Vagina (tissue), 2 donors: Measurements from ENCODE around the gene PACC1. TPM values are rescaled to one million over a fixed set of nuclear protein-coding genes. Genes with fewer than 3 reads are reported as not detected.

Experiments used
- DNase-seq, 2 donors: peaks; one replicate each; pipeline ENCODE4 v3.0.0-alpha.2; 2017; ENCODE audit errors: extremely low spot score in 2 of 2
- H3K27ac ChIP-seq: fragments of 200-600 bp; sonication (generic); one replicate; pipeline ENCODE4 v1.5.1; 2019
- H3K27me3 ChIP-seq: fragments of 200-600 bp; sonication (generic); one replicate; pipeline ENCODE4 v1.5.1; 2019
- H3K36me3 ChIP-seq, 2 donors: fragments of 200-600 bp; sonication (generic); one replicate each; pipeline ENCODE4 v1.5.1; 2017 to 2019
- H3K4me1 ChIP-seq: fragments of 200-600 bp; sonication (generic); one replicate; pipeline ENCODE4 v1.5.1; 2019
- H3K4me3 ChIP-seq, 2 donors: fragments of 200-600 bp; sonication (generic); 1 replicate in 1 of 2; 2 replicates in 1 of 2; pipeline ENCODE4 v1.5.1; 2016 to 2019
- H3K9me3 ChIP-seq: fragments of 200-600 bp; sonication (generic); one replicate; pipeline ENCODE4 v1.5.1; 2019
- CTCF ChIP-seq, 3 experiments: fragments of 450-650 bp in 2 of 3; fragments of 200-600 bp in 1 of 3; sonication (generic) in 1 of 3; IDR thresholded peaks; one replicate each; pipeline ENCODE4 v1.5.1; 2017 to 2019; ENCODE audit warnings: antibody characterized with exemption in 3 of 3, mild to moderate bottlenecking in 2 of 3, moderate library complexity in 2 of 3
- POLR2A ChIP-seq, 2 donors: fragments of 450-650 bp; IDR thresholded peaks; one replicate each; pipeline ENCODE4 v1.6.1; 2017; ENCODE audit warnings: antibody characterized with exemption in 2 of 2, mild to moderate bottlenecking in 2 of 2, moderate library complexity in 2 of 2
- POLR2AphosphoS5 ChIP-seq, 2 donors: sonication (generic); formaldehyde crosslinking; IDR thresholded peaks; one replicate each; pipeline ENCODE4 v1.9.0; 2017; ENCODE audit warnings: antibody characterized with exemption in 2 of 2, mild to moderate bottlenecking in 2 of 2, low read depth in 1 of 2; ENCODE audit not compliant: insufficient read depth in 1 of 2
- intact Hi-C: fragments of 100-400 bp; cut with DNase I; formaldehyde crosslinking; loops from one replicate; pipeline ENCODE4 v1.15.1; 2023
- total RNA-seq: library from RNA; depleted of rRNA; stranded (reverse); fragments of >200 nt; gene quantifications from one replicate; pipeline ENCODE4 v1.2.3, GENCODE V29; 2016

PACC1 gene
- total RNA-seq, 1 donor from 2014 or later, result 6.1 TPM

- H3K27me3 ChIP-seq, result no peaks in the 10 kb centered on the region
- H3K36me3 ChIP-seq, result no peaks in the 10 kb centered on the region
- intact Hi-C loops, result no loop called here
- H3K4me1 ChIP-seq, result peaks cover 8% of the 10 kb centered on the region
- DNase-seq, result no peak
- no peak overlapping the region for H3K4me3 ChIP-seq
- no peak overlapping the region for H3K27ac ChIP-seq
- TF ChIP-seq POLR2AphosphoS5 (IDR thresholded peaks at IDR 0.05; ENCODE audit: insufficient read depth in 1 of 2, low read depth in 1 of 2) (no peak), POLR2A (IDR thresholded peaks at IDR 0.05) (no peak), CTCF (IDR thresholded peaks at IDR 0.05) (no peak)
- no peaks in the 10 kb centered on the region for H3K9me3 ChIP-seq
Observed at GRCh38 chr1:212428496-212428895, 13.8 kb upstream of the PACC1 start.

GRCh38 chr1:212423879-212424278 lies 9.2 kb upstream of the PACC1 start:
- no peak for TF ChIP-seq POLR2AphosphoS5 (IDR thresholded peaks at IDR 0.05; ENCODE audit: insufficient read depth in 1 of 2, low read depth in 1 of 2)
- no peak for TF ChIP-seq CTCF (IDR thresholded peaks at IDR 0.05)
- no peak for TF ChIP-seq POLR2A (IDR thresholded peaks at IDR 0.05)
- intact Hi-C loops, result no loop called here
- Histone ChIP-seq H3K9me3 (no peaks in the 10 kb centered on the region), H3K27me3 (no peaks in the 10 kb centered on the region), H3K4me1 (no peaks in the 10 kb centered on the region), H3K4me3 (no peak overlapping the region), H3K36me3 (no peaks in the 10 kb centered on the region), H3K27ac (no peak overlapping the region)
- DNase-seq, result no peak

GRCh38 chr1:212421165-212421564 lies 6.5 kb upstream of the PACC1 start:
- Histone ChIP-seq H3K27ac (no peak overlapping the region), H3K27me3 (no peaks in the 10 kb centered on the region), H3K4me1 (no peaks in the 10 kb centered on the region), H3K36me3 (no peaks in the 10 kb centered on the region), H3K9me3 (no peaks in the 10 kb centered on the region), H3K4me3 (no peak overlapping the region)
- intact Hi-C loops, result no loop called here
- DNase-seq, result no peak
- TF ChIP-seq POLR2A (IDR thresholded peaks at IDR 0.05), result no peak
- no peak for TF ChIP-seq CTCF (IDR thresholded peaks at IDR 0.05)
- TF ChIP-seq POLR2AphosphoS5 (IDR thresholded peaks at IDR 0.05; ENCODE audit: insufficient read depth in 1 of 2, low read depth in 1 of 2), result no peak

- DNase-seq, result no peak
- peak overlapping the region; percentile 87 to 91 for H3K4me3 ChIP-seq
- TF ChIP-seq CTCF (IDR thresholded peaks at IDR 0.05), result no peak
- TF ChIP-seq POLR2AphosphoS5 (IDR thresholded peaks at IDR 0.05; ENCODE audit: insufficient read depth in 1 of 2, low read depth in 1 of 2), result no peak
- no peak for TF ChIP-seq POLR2A (IDR thresholded peaks at IDR 0.05)
- peaks cover 17% of the 10 kb centered on the region for H3K4me1 ChIP-seq
- H3K27me3 ChIP-seq, result no peaks in the 10 kb centered on the region
- H3K27ac ChIP-seq, result peak overlapping the region; percentile 65
- H3K36me3 ChIP-seq, result peaks cover 0 to 7% of the 10 kb centered on the region in 2 donors
- H3K9me3 ChIP-seq, result no peaks in the 10 kb centered on the region
- intact Hi-C loops, result no loop called here
Observed at GRCh38 chr1:212415107-212415841, 588 bp upstream of the PACC1 start.

GRCh38 chr1:212413902-212414327 lies 771 bp downstream of the PACC1 start:
- no peak for DNase-seq
- H3K4me3 ChIP-seq, result peak overlapping the region; percentile 87 to 91
- peak overlapping the region; percentile 65 for H3K27ac ChIP-seq
- intact Hi-C loops, result no loop called here
- TF ChIP-seq POLR2AphosphoS5 (IDR thresholded peaks at IDR 0.05; ENCODE audit: insufficient read depth in 1 of 2, low read depth in 1 of 2) (no peak), CTCF (IDR thresholded peaks at IDR 0.05) (no peak)
- peaks cover 17% of the 10 kb centered on the region for H3K4me1 ChIP-seq
- peaks cover 0 to 17% of the 10 kb centered on the region in 2 donors for H3K36me3 ChIP-seq
- no peaks in the 10 kb centered on the region for H3K27me3 ChIP-seq
- H3K9me3 ChIP-seq, result no peaks in the 10 kb centered on the region
